HG02642 (cell line): ENCODE measurements around the gene CADPS2.

ENCODE experiments used
- ATAC-seq: cut with Tn5 transposase; IDR thresholded peaks from one replicate; pipeline ENCODE4 v1.9.1; 2021; ENCODE audit warnings: mild to moderate bottlenecking; ENCODE audit not compliant: unreplicated experiment, poor library complexity

CADPS2 gene

GRCh38 chr7:122482212-122482611 is 404.0 kb downstream of the CADPS2 start:
- ATAC-seq, result no peak

- ATAC-seq, result no peak
These were observed 415.4 kb downstream of the CADPS2 start for GRCh38 chr7:122470859-122471258.

- ATAC-seq, result no peak
These were observed 417.3 kb downstream of the CADPS2 start for GRCh38 chr7:122468945-122469344.

GRCh38 chr7:122467661-122468449 is 418.4 kb downstream of the CADPS2 start:
- no peak for ATAC-seq

- no peak for ATAC-seq
These were observed 421.0 kb downstream of the CADPS2 start for GRCh38 chr7:122465296-122465695.

GRCh38 chr7:122463631-122464030 is 422.6 kb downstream of the CADPS2 start:
- no peak for ATAC-seq

GRCh38 chr7:122460936-122461335 is 425.3 kb downstream of the CADPS2 start:
- ATAC-seq, result no peak

- no peak for ATAC-seq
These were observed 428.3 kb downstream of the CADPS2 start for GRCh38 chr7:122457969-122458368.

GRCh38 chr7:122457325-122457724 is 428.9 kb downstream of the CADPS2 start:
- no peak for ATAC-seq

GRCh38 chr7:122454776-122455507 is 431.3 kb downstream of the CADPS2 start:
- no peak for ATAC-seq

- ATAC-seq, result no peak
These were observed 432.8 kb downstream of the CADPS2 start for GRCh38 chr7:122453432-122453831.

- ATAC-seq, result no peak
These were observed 437.2 kb downstream of the CADPS2 start for GRCh38 chr7:122448893-122449589.

GRCh38 chr7:122442929-122443328 is 443.3 kb downstream of the CADPS2 start:
- no peak for ATAC-seq

GRCh38 chr7:122438492-122438891 is 447.8 kb downstream of the CADPS2 start:
- ATAC-seq, result no peak

- no peak for ATAC-seq
These were observed 448.3 kb downstream of the CADPS2 start for GRCh38 chr7:122438006-122438405.

- no peak for ATAC-seq
These were observed 452.5 kb downstream of the CADPS2 start for GRCh38 chr7:122433765-122434164.

GRCh38 chr7:122430710-122431109 is 455.6 kb downstream of the CADPS2 start:
- ATAC-seq, result no peak

GRCh38 chr7:122429926-122430325 is 456.3 kb downstream of the CADPS2 start:
- ATAC-seq, result no peak

- ATAC-seq, result no peak
These were observed 460.5 kb downstream of the CADPS2 start for GRCh38 chr7:122425731-122426130.

GRCh38 chr7:122423591-122423990 is 462.7 kb downstream of the CADPS2 start:
- ATAC-seq, result no peak

- no peak for ATAC-seq
These were observed 469.9 kb downstream of the CADPS2 start for GRCh38 chr7:122416336-122416735.
